Measurements from ENCODE around the gene MPP3.

MPP3 gene

DNA sequence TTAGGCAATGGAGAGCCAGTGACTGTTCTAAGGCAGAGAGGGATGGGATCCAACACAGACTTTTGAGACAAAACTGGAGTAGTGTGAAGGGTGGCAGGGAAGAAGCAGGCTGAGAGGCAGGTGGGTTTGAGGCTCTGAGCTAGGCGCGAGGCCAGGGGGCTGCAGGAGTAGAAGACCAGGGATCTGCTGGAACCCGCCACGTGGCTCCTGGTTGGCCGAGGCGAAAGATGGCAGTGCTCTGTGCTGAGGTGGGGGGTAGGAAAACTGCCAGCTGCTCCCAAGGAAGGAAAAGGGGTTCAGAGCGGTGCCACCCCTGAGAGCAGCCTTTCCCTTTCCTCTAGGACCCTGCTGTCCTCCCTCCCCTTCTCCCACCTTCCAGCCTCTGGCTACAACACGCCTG, 19.6 kb upstream of the MPP3 start:
- no peak overlapping the region for H3K4me3 ChIP-seq (ENCODE audit: low read length)
- TF ChIP-seq, protein P1, sequence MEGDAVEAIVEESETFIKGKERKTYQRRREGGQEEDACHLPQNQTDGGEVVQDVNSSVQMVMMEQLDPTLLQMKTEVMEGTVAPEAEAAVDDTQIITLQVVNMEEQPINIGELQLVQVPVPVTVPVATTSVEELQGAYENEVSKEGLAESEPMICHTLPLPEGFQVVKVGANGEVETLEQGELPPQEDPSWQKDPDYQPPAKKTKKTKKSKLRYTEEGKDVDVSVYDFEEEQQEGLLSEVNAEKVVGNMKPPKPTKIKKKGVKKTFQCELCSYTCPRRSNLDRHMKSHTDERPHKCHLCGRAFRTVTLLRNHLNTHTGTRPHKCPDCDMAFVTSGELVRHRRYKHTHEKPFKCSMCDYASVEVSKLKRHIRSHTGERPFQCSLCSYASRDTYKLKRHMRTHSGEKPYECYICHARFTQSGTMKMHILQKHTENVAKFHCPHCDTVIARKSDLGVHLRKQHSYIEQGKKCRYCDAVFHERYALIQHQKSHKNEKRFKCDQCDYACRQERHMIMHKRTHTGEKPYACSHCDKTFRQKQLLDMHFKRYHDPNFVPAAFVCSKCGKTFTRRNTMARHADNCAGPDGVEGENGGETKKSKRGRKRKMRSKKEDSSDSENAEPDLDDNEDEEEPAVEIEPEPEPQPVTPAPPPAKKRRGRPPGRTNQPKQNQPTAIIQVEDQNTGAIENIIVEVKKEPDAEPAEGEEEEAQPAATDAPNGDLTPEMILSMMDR (conservative IDR thresholded peaks at IDR 0.05; ENCODE audit: low read depth, low read length) = no peak
- no peak for DNase-seq (ENCODE audit: low read depth)

DNA sequence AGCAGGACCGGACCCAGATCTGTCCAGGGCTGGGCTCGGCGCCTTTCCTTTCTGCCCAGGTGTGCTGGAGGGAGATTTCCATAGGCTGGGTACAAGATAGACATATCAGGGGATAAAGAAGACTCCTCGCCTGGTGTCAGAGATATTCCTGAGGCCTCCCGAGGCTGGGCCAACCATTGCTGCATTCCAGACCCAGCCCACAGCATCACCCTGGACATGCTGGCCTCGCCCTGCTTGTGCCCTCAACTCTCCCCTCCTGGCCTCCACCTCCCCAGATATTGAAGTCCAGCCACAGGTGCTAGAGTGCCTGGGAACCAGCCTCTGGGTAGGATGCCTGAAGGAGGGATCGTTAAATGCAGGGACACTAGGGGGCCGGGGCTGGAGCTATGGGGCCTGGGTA, 16.2 kb upstream of the MPP3 start:
- TF ChIP-seq, protein P1 (conservative IDR thresholded peaks at IDR 0.05; ENCODE audit: low read depth, low read length) = no peak
- DNase-seq (ENCODE audit: low read depth) = no peak
- H3K4me3 ChIP-seq (ENCODE audit: low read length) = no peak overlapping the region

GRCh38 chr17:43848601-43849000, 15.7 kb upstream of the MPP3 start:
- TF ChIP-seq, protein P1 (conservative IDR thresholded peaks at IDR 0.05; ENCODE audit: low read depth, low read length) = no peak
- DNase-seq (ENCODE audit: low read depth) = no peak
- no peak overlapping the region for H3K4me3 ChIP-seq (ENCODE audit: low read length)

DNA sequence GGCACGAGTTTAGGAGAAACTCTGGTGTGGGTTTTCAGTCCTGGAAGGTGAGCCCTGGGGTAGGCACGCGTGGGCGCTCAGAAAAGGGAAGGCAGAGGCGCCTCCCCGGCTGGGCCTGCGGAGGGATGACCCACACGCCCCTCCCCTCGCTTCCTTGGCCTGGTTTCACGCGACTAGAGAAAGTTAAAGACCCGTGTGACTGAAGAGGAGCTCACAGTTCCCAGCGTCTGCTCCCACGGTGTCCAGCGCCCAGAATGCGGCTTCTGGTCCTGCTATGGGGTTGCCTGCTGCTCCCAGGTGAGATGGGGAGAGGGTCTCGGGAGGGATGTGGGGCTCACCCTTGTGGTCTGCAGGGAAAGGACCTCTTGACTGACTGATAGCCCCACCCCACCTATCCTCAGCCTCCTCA, 14.0 kb upstream of the MPP3 start, which contains the start of gene CD300LG:
CD300LG (plus strand) TSS at position 214 of the 409 bp plus-strand sequence; CDS start at position 255, 41 bp downstream.
- H3K4me3 ChIP-seq (ENCODE audit: low read length) = no peak within 1 kb of the TSS
- DNase-seq (ENCODE audit: low read depth) = no peak

DNA sequence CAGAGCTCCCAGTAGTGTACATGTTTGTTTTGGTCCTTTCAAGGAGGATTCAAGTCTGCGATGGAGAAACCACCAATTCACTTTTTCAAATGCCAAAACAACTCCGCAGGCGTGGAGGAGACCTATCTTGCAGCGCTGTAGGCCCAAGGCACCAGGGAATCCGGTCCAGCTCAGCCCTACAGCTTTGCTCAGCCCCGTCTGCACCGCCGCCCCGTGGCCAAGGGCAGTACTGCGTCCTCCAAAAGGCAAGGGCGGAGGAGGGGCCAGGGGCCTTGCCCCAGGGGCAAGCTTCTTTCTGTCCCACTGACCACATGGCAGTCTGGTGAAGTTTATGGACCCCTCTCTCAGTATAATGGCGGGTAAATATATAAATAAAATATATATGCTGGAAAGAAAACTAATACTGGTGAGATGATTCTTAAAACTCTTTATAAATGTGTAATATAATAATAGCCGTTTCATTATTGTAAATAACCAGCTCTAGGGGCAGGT, 13.3 kb upstream of the MPP3 start:
- no peak overlapping the region for H3K4me3 ChIP-seq (ENCODE audit: low read length)
- TF ChIP-seq, protein P1 (conservative IDR thresholded peaks at IDR 0.05; ENCODE audit: low read depth, low read length) = peak; percentile 99
- no peak for DNase-seq (ENCODE audit: low read depth)

More for the DNA sequence above, 14.0 kb upstream of the MPP3 start, which contains the start of gene CD300LG:
- TF ChIP-seq, protein P1 (conservative IDR thresholded peaks at IDR 0.05; ENCODE audit: low read depth, low read length) = no peak

GRCh38 chr17:43845766-43846165, 12.8 kb upstream of the MPP3 start:
- H3K4me3 ChIP-seq (ENCODE audit: low read length) = no peak overlapping the region
- TF ChIP-seq, protein P1 (conservative IDR thresholded peaks at IDR 0.05; ENCODE audit: low read depth, low read length) = no peak
- no peak for DNase-seq (ENCODE audit: low read depth)

GRCh38 chr17:43844241-43844640, 11.3 kb upstream of the MPP3 start:
- TF ChIP-seq, protein P1 (conservative IDR thresholded peaks at IDR 0.05; ENCODE audit: low read depth, low read length) = no peak
- H3K4me3 ChIP-seq (ENCODE audit: low read length) = no peak overlapping the region
- no peak for DNase-seq (ENCODE audit: low read depth)

All from retinal pigment epithelial cell (primary cell).